ENCODE measurements around the gene RIC8B.

- TF ChIP-seq BHLHE40 (IDR thresholded peaks at IDR 0.05; ENCODE audit: low read depth, low read length): no peak
- no peak for TF ChIP-seq JUNB (IDR thresholded peaks at IDR 0.05)
- no peak for TF ChIP-seq MAZ (IDR thresholded peaks at IDR 0.05; ENCODE audit: borderline replicate concordance, low read depth, low read length)
- TF ChIP-seq CTCF (IDR thresholded peaks at IDR 0.05): no peak
- no peak for TF ChIP-seq CHD2 (IDR thresholded peaks at IDR 0.05; ENCODE audit: low read length, partially characterized antibody)
- no peak for TF ChIP-seq POLR2A (IDR thresholded peaks at IDR 0.05; ENCODE audit: low read length)
- TF ChIP-seq POLR2AphosphoS2 (conservative IDR thresholded peaks at IDR 0.05; ENCODE audit: low read length): no peak
- TF ChIP-seq RAD21 (conservative IDR thresholded peaks at IDR 0.05 in 1 of 2, IDR thresholded peaks at IDR 0.05 in 1 of 2): no peak
- no peak for TF ChIP-seq RNF2 (IDR thresholded peaks at IDR 0.05; ENCODE audit: borderline replicate concordance, low read depth)
- no peak for TF ChIP-seq EHMT2 (IDR thresholded peaks at IDR 0.05; ENCODE audit: low read depth)
Observed at GRCh38 chr12:106867651-106868050, 93.2 kb downstream of the RIC8B start.
